Stimulated activated CD4-positive, alpha-beta T cell treated with anti-CD3 and anti-CD28 coated beads, Interleukin-1b, Interleukin-23, amount 100 ng/mL, for 1 hour (primary cell): ENCODE data around the gene UBQLN1.
"Not testable (repeated sequence)": the region's sequence is repeated elsewhere in the genome, so short reads cannot be mapped to it uniquely, and the experiment has no call there.

Experiments
- DNase-seq, 2 donors: peaks; one replicate each; pipeline ENCODE4 v3.0.0-alpha.2; 2020; ENCODE audit warnings: low read depth in 2 of 2

UBQLN1 gene

DNA sequence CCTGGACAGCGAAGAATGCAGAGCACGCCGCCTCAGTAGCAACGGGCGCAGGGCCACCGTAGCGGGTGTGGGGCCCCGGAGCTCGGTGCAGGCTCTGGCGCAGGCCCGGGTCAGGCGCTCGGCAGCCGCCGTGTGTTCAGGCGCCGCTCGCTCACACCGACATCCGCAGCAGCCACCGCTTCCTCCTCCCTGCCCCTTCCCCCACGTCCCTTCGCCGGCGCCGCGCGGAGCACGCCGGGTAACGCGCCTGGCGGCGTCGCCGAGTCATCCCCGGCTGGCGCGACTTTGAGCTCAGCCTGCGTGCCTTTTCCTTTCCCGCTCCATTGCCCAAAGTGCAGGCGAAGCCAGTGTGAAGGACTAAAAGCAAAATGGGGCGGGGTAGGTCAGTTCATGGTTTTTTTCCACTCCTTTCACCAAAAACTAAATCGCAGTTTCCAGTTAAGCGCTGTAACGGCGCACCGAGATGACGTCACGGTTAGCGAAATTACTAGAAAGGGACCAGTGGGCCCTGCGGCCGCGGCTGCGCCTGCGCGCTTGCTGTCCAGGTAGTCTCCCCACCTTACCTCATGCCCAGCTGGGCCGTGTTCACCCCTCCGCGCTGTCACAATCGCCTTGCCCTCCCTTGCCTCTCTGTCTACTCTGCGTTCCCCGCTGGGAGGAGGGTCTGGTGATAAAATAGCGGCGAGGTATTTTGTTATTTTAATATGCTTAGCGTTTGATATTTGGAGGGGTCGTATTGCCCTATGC lies at the start of gene UBQLN1:
TSS of gene UBQLN1 (minus strand) at position 191 of the 747 bp plus-strand sequence. CDS start 279 bp downstream, outside the sequence.
- DNase-seq: peak; percentile 70 to 80

DNA sequence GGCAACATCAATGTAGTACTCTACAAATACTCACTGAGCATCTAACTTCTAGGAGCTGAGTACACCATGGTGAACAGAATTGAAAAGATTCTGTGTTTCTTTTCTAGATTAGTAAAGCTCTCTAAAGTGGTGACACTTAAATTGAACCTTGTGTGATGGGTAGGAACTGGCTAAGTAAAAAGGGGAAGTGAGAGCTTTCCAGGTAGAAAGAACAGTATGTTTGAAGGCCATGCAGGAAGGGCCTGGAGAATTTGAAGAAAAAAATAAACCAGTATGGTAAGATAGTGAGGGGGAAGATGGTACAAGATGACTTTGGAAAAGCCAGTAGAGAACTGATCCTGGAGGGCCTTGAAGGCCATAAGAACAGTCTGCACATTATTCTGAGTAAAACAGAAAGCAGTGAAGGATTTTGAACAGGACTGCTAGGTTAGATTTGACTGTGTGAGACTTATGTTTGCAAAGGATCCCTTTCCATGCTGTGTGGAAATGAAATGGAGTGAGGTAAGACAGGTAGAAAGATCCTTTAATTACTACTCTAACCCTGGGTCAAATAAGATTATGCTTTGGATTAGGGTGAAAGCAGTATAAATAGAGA lies 46.7 kb upstream of the UBQLN1 start:
- no peak for DNase-seq

DNA sequence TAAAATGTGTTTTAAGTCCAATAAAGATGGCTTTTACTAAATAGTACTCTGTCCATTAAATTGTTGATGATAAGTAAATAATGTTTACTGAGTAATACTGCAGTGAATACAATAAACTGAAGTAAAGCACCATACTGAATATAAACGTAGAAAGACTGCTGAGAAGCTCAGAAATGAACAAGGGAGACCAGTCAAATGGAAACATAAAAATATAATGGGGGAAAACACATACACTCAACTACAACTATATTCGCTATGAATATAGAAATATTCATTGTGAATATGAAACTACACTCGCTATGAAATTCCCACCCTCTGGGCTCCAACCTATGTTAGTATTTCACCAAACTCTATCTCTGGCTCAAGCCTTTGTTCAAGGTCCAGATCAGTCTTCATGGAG lies 41.9 kb upstream of the UBQLN1 start:
- no peak for DNase-seq

DNA sequence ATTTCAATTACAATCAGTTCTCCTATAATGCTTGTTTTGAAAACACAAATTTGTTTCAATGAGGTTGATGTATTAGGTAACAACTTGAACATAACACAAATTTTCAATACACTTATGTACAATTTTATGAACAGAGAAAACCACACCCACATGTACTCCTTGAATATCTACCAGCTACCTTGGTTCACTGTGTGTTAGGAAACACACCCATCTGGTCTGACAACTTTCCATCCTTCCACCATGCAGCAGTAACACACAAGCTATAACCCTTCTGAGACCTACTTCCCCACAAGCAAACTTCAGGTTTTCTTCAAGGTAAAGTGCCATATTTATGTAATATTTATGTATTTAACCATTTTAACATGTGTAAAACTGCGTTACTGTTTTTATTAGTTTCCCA lies 36.4 kb upstream of the UBQLN1 start:
- DNase-seq: no peak

DNA sequence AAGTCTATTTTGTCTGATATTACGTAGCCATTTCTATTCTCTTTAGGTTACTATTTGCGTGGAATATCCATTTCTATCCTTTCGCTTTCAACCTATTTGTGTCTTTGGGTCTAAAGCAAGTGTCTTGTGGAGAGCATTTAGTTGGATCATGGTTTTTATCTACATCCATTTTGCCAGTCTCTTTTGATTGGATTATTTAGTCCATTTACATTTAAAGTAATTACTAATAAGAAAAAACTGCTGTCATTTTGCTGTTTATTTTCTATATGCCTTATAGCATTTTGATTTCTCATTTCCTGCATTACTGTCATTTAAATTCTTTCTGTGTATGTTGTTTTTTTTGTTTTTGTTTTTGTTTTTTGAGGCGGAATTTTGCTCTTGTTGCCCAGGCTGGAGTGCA lies 26.0 kb upstream of the UBQLN1 start:
- no peak for DNase-seq

DNA sequence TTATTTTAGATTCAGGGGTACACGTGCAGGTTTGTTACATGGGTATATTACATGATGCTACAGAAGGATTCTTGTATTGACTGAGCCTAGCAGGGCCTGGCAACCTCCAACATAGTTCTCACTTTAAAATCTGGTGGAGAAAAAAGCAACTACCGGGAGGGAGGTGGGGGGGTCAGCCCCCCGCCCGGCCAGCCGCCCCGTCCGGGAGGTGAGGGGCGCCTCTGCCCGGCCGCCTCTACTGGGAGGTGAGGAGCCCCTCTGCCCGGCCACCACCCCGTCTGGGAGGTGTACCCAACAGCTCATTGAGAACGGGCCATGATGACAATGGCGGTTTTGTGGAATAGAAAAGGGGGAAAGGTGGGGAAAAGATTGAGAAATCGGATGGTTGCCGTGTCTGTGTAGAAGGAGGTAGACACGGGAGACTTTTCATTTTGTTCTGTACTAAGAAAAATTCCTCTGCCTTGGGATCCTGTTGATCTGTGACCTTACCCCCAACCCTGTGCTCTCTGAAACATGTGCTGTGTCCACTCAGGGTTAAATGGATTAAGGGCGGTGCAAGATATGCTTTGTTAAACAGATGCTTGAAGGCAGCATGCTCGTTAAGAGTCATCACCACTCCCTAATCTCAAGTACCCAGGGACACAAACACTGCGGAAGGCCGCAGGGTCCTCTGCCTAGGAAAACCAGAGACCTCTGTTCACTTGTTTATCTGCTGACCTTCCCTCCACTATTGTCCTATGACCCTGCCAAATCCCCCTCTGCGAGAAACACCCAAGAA lies 21.0 kb upstream of the UBQLN1 start:
- DNase-seq: not testable (repeated sequence)

DNA sequence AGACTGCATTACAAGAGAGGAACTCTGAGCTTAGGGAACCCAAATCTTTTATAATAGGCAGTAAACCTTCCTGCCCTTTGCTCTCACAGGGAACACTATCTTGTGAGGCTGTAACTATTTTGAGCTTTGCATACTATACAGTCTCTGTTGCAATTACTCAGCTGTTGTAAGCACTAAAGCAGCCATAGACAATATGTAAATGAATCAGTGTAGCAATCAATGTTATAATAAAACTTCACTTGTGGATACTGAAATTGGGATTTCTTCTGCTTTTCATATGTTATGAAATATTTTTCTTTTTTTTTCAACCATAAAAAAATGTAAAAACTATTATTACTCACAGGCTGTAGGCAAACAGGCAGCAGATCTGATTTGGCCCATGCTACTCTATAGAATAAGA lies 16.7 kb upstream of the UBQLN1 start:
- DNase-seq: no peak

DNA sequence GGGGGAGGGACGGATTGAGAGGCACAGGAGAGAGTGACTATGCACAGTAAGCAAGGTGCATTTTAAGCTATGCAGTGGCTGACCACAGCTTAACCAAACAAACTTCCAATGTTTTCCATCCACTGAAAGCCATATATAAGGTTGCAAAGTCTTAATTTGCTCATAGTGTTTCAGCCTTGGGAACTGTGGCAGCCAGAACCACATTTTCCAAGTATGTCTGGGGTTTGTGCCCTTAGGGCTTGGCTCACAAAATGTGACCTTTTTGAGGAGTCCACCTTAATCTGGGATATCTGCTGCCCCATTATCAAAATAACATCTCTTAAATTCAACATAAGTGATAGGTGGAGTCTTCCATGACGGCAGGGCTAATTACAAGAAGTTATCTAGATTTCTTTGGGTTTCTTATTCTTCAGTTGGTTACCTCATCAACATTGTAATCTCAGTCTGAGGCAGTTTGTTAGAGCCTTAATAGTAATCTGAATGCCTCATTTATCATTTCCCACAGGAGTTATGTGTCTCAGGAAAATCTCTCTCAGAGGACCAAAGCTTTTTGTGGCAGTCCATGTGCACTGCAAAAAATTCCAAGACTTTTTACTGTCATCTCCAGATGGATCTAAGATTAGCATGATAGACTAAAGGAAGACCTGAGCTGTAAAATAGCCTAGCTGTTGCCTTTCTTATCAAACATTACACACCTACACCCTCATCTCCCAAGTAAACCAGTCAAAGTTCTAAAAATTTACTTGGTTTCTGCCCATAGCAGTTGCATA lies 15.2 kb upstream of the UBQLN1 start:
- DNase-seq: no peak

DNA sequence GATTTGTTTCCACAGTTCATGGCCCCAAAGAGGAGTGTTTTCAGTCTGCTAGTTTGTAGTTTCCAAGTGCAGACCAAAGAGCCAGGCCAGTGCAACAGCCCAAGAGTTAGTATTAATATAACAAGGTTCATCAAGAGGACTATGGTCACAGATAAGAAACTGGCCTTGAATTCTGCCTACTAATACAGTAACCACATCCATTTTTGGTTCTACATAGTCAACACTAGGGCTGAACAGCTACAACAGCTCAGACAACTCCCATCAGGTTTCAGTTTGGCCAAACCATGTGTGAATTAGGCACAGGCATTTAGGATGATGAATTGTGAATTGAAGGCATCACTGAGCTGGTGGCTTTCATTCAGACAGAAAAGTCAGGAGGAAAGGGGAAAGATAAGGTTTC lies 13.8 kb upstream of the UBQLN1 start:
- DNase-seq: no peak

DNA sequence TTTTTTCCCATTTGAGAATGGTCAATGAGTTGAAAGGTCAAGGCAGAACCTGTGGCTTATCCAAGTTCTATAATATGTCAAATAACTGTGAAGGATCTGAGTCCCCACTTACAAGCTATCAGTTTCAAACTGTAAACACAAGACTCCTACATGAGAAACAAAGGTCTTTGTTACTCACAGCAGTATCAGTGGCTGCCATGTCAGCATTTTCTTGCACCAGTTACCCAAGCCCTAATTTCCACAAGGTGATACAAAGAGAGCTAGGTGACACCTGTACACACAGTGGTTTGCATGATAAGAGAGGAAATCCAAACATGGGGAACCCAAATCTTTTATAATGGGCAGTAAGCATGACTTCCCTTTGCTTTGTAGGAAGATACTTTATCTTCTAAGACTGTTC lies 8.0 kb upstream of the UBQLN1 start:
- no peak for DNase-seq

DNA sequence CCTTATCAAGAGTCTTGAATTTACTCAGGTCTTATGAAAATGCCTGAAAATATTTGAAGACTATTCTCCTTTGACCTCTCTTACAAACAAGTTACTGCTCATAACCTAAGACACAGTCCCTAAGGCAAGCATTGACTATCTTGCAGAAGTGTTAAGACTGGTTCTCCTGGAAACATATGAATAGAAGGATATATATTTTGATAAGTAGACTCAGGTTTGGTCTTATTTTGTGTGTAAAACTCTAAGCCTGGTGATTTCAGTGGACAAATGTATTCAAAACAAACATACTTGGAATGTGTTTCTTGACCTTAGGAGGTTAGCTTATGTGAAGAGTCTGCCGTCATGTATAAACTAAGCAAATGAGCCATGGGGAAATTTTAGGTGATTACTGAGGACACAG lies 7.5 kb upstream of the UBQLN1 start:
- no peak for DNase-seq

DNA sequence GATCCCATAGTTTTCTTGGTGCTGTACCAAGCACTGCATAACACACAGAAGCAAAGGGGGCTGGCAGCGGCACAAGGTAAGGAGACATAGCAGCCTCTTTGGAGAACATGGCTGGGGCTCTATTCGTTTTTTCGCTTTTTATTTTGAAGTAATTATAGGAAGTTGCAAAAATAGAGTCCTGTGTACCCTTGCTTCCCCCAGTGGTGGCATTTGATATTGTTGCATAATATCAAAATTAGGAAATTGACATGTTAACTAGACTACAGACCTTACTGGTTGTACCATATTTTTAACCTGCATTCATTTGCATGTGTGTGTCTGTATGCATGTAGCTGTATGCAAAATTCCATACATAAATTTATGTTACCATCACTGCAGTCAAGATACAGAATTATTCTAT lies 6.6 kb upstream of the UBQLN1 start:
- DNase-seq: no peak

DNA sequence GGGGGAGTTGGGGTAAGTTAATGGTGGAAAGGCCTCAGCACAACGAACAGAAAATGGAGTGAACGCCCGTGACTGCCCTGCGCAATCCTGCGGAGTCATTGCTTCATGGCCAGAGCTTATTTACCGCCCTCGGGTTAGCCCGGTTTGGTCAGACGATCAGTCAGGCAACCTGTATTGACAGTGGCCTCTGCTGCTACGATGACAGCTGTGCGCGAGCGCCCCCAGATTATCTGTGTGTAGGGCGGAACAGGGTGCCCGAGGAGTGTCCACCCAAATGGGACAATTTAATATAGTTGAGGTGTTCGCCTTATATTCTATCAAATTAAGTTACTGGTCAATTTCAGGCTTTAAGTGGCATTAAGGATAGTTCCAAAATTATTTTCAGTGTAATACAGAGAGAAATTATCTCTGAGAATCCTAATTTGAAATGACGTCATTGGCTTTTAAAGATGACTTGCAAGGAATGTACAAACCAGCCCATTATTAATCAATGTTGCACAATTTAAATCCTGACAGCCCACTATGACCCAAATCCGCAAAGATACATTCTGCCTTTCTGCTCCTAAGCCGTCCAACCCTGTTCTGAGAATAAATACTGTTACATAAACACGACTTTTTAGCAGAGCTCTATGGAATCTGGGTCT lies 879 bp upstream of the UBQLN1 start:
- peak in 1 of 2 donors; percentile 10 for DNase-seq

DNA sequence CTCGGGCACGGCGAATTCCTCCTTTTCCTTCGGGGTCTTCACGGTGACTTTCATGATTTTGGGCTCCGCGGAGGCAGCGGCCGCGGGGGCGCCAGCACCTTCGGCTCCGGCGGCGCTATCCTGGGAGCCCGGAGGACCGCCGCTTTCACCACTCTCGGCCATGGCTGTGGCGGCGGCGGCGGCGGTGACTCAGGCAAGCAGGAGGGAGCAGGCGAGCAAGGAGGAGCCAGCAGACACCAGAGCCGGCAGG lies 315 bp downstream of the UBQLN1 start:
- DNase-seq: peak; percentile 17 to 42

DNA sequence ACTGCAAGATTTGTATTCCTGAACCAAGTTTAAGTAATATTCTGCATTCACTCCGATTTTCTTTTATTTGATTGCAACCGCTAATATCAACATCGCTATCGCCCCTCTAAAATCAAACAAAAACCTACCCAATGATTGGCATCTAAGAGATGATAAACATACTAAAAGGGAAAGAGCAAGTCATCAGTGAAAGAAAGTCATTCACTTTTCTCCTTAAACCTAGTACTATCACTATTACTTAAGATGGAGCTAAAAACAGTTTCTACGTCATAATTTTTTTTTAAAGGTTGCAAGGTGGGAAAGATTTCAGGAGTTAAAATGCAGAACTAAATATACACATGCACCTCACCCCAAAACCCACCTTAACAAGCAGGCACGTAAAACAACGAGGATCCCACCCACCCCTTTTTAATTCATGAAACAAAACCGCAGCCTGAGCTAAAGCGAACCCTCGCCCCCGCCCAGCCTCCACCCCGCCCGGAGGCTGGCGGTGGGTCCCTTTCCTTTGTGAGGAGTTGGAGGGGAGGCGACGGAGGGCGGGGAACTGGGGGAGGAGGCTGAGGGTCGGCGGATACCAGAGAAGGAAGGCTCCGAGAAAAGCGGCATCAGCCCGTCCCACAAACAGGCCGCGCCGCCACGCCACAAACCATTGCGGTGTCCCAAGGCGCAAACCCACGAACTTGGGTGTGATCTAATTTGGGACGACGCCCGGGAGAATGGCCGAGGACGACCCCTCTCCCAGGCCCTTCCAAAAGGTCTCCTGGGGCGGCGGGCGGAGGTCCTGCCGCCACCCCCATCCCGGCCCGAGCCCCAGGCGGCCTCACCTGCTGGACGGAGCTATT lies 861 bp downstream of the UBQLN1 start:
- peak in 1 of 2 donors; percentile 50 for DNase-seq

DNA sequence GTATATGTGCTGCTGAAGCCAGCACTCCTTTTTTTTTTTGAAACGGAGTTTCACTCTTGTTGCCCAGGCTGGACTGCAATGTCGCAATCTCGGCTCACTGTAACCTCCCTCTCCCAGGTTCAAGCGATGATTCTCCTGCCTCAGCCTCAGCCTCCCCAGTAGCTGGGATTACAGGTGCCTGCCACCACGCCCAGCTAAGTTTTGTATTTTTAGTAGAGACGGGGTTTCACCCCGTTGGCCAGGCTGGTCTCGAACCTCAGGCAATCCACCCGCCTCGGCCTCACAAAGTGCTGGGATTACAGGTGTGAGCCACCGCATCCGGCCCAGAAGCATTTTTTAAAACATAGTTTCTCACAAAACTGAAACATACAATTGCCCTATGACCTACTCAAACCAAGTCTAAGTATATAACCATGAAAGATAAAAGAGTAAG lies 2.5 kb downstream of the UBQLN1 start:
- DNase-seq: not testable (repeated sequence)

DNA sequence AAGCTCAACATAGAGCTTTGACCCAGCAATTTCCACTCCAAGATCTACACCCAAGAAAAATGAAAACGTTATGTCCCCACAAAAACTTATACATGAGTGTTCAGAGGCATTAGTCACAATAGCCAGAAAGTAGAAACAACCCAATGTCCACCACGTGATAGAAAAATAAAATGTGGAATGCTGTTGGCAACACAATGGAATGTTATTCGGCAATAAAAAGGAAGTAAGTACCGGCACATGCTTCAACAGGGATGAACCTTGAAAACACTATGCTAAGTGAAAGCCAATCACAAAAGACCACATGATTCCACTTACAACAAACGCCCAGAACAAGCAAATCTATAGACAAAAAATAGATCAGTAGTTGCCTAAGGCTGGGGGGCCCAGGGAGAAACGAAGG lies 6.0 kb downstream of the UBQLN1 start:
- DNase-seq: no peak

DNA sequence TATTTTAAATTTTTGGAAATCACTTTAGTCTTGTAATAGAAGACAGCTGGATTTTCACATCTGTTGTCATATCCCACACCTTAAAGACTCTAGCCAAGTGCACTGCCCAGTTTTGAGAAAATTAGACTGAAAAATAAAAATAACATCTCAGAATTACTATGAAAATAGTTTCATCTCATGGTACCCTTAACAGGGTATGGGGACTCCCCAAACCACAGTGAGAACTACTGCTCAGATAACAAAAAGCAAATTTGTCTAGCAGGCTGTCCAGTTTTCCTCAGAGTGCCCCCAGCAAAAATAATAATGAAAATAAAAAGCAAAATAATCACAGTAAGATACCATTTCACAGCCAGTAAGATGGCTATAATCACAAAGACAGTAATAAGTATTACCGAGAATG lies 6.5 kb downstream of the UBQLN1 start:
- DNase-seq: no peak

DNA sequence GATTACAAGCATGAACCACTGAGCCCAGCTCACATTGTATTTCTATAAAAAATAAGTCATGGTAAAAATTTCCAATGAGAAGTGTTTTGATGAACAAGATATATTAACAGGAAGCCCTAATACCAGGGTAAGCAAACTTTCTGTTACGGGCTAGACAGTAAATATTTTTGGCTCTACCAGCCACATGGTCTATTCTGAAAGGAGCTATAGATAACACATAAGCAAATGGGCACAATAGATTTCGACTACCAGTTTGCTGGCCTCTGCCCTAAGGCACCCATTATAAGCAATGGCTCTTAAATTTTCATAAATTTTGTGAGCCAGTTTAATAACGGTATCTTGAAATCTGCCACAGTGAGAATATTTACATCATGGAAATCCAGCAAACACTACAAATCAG lies 8.1 kb downstream of the UBQLN1 start:
- DNase-seq: no peak

DNA sequence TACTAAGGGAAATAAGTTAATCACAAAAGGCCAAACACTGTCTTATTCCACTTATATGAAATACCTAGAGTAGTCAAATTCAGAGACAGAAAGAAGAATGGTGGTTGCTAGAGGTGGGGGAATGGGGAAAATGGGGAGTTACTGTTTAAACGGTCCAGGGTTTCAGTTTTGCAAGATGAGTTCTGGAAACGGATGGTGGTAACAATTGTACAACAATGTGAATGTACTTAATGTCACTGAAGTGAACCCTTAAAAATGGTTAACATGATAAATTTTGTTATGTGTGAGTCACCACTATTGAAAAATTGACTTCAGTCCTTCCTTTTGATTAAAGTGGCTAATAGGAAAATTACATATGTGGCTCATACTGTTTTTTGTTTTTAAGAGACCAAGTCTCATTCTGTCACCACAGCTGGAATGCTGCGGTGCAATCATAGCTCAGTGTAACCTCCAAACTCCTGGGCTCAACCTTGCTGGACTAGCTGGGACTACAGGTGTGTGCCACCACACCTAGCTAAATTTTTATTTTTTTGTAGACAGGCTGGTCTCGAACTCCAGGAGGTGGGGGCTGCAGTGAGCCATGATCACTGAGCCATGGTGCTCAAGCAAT lies 8.7 kb downstream of the UBQLN1 start:
- no peak for DNase-seq

DNA sequence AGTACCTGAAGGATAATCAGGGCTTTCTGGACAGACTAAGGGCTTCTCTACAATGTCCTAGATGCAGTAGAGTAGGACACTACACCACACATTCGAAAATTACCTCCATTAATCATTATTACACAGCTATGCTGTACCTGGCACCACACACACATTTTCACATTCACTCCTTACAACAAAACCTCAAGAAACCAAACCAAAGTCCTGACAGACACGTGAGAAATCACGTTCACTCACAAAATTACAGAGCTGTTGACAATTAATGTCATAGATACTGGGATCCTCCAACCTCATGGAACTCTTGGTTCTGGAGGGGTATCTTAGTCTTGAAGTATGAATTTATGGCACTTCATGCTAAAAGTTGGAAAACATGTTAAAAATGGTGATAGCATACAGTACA lies 16.3 kb downstream of the UBQLN1 start:
- no peak for DNase-seq
